Measurements from ENCODE around the gene OTULINL. TPM values are rescaled to one million over a fixed set of nuclear protein-coding genes. Genes with fewer than 3 reads are reported as not detected.

The OTULINL gene
- polyA plus RNA-seq, 1 of the 3 experiments (the other 2 are of a cell fraction), result 0.26 TPM

- TF ChIP-seq RXRA (IDR thresholded peaks at IDR 0.05; ENCODE audit: borderline replicate concordance, low read depth) (no peak), JUND (IDR thresholded peaks at IDR 0.05) (no peak), MEF2A (IDR thresholded peaks at IDR 0.05; ENCODE audit: borderline replicate concordance, low read depth) (no peak), NRF1 (IDR thresholded peaks at IDR 0.05; ENCODE audit: low read depth, low read length) (no peak), RCOR1 (IDR thresholded peaks at IDR 0.05; ENCODE audit: low read length) (peak; percentile 83; the same call in 1 of the 2 replicates), REST (IDR thresholded peaks at IDR 0.05; ENCODE audit: low read depth, low read length) (no peak), CHD2 (IDR thresholded peaks at IDR 0.05; ENCODE audit: low read length, partially characterized antibody) (peak; percentile 52)
Observed at GRCh38 chr5:14599476-14600127, 18.0 kb downstream of the OTULINL start (continued).

- 94% methylated on average over 1 of the region's 1 CpG for WGBS (ENCODE audit: low lambda C conversion rate)
- no peak overlapping the region for H2AFZ ChIP-seq (ENCODE audit: low read depth)
- no peaks in the 10 kb centered on the region for H3K36me3 ChIP-seq (replicated peaks in 1 of 2; ENCODE audit: control insufficient read depth in 1 of 2, insufficient read depth in 2 of 2, low read length in 1 of 2)
- no peaks in the 10 kb centered on the region for H3K9me2 ChIP-seq
- no peak overlapping the region for H3K27ac ChIP-seq (ENCODE audit: low read depth in 2 of 2, low read length in 1 of 2)
- H3K27me3 ChIP-seq (ENCODE audit: insufficient read depth), result no peaks in the 10 kb centered on the region; the same call in 1 of the 2 replicates
- no peaks in the 10 kb centered on the region for H3F3A ChIP-seq (replicated peaks; ENCODE audit: insufficient read depth)
- CTCF ChIA-PET, result no interaction called here
- no peak overlapping the region for H3K4me2 ChIP-seq
- no peak overlapping the region for H3K9ac ChIP-seq
- no peaks in the 10 kb centered on the region for H4K20me1 ChIP-seq (ENCODE audit: insufficient read depth)
- no peak overlapping the region for H3K4me3 ChIP-seq (ENCODE audit: low read depth in 2 of 2, low read length in 1 of 2)
- DNase-seq, result no peak
- TF ChIP-seq RXRA (IDR thresholded peaks at IDR 0.05; ENCODE audit: borderline replicate concordance, low read depth) (no peak), TCF12 (IDR thresholded peaks at IDR 0.05) (no peak), GABPA (IDR thresholded peaks at IDR 0.05; ENCODE audit: low read depth) (no peak), FOXJ3 (CRISPR knock-in tag; IDR thresholded peaks at IDR 0.05) (no peak), POLR2AphosphoS5 (IDR thresholded peaks at IDR 0.05; ENCODE audit: low read depth, low read length) (no peak), MEF2A (IDR thresholded peaks at IDR 0.05; ENCODE audit: borderline replicate concordance, low read depth) (no peak), RFX5 (IDR thresholded peaks at IDR 0.05; ENCODE audit: low read length) (no peak), NRF1 (IDR thresholded peaks at IDR 0.05; ENCODE audit: low read depth, low read length) (no peak)
- TF ChIP-seq, protein P1, sequence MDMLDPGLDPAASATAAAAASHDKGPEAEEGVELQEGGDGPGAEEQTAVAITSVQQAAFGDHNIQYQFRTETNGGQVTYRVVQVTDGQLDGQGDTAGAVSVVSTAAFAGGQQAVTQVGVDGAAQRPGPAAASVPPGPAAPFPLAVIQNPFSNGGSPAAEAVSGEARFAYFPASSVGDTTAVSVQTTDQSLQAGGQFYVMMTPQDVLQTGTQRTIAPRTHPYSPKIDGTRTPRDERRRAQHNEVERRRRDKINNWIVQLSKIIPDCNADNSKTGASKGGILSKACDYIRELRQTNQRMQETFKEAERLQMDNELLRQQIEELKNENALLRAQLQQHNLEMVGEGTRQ (IDR thresholded peaks at IDR 0.05; ENCODE audit: borderline replicate concordance, low read depth, low read length), result no peak
- TF ChIP-seq, protein P2, sequence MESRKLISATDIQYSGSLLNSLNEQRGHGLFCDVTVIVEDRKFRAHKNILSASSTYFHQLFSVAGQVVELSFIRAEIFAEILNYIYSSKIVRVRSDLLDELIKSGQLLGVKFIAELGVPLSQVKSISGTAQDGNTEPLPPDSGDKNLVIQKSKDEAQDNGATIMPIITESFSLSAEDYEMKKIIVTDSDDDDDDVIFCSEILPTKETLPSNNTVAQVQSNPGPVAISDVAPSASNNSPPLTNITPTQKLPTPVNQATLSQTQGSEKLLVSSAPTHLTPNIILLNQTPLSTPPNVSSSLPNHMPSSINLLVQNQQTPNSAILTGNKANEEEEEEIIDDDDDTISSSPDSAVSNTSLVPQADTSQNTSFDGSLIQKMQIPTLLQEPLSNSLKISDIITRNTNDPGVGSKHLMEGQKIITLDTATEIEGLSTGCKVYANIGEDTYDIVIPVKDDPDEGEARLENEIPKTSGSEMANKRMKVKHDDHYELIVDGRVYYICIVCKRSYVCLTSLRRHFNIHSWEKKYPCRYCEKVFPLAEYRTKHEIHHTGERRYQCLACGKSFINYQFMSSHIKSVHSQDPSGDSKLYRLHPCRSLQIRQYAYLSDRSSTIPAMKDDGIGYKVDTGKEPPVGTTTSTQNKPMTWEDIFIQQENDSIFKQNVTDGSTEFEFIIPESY (IDR thresholded peaks at IDR 0.05; ENCODE audit: borderline replicate concordance, low read depth), result no peak
- no peaks in the 10 kb centered on the region for H3K79me2 ChIP-seq (ENCODE audit: insufficient read depth)
- peaks cover 0 to 15% of the 10 kb centered on the region in 2 experiments; a peak in 1 of 4 replicates for H3K4me1 ChIP-seq (ENCODE audit: control insufficient read depth in 1 of 2, insufficient read depth in 2 of 2, low read depth in 1 of 2, low read length in 1 of 2)
- POLR2A ChIA-PET, result no interaction called here
- no peaks in the 10 kb centered on the region for H3K9me3 ChIP-seq
Observed at GRCh38 chr5:14600846-14601245, 19.3 kb downstream of the OTULINL start.
